ENCODE results near the gene CD99. TPM values are rescaled to one million over a fixed set of nuclear protein-coding genes. Genes with fewer than 3 reads are reported as not detected.
A peak's percentile ranks its signal among the peaks of the same experiment; 100 is the strongest.

Gene CD99
- total RNA-seq, 2 donors from 2014 or later = 234 to 282 TPM

GRCh38 chrX:2709556-2709955 is 18.5 kb downstream of the CD99 start:
- no peak overlapping the region for H3K4me3 ChIP-seq
- DNase-seq (ENCODE audit: low spot score) = no peak
- TF ChIP-seq, protein P1, sequence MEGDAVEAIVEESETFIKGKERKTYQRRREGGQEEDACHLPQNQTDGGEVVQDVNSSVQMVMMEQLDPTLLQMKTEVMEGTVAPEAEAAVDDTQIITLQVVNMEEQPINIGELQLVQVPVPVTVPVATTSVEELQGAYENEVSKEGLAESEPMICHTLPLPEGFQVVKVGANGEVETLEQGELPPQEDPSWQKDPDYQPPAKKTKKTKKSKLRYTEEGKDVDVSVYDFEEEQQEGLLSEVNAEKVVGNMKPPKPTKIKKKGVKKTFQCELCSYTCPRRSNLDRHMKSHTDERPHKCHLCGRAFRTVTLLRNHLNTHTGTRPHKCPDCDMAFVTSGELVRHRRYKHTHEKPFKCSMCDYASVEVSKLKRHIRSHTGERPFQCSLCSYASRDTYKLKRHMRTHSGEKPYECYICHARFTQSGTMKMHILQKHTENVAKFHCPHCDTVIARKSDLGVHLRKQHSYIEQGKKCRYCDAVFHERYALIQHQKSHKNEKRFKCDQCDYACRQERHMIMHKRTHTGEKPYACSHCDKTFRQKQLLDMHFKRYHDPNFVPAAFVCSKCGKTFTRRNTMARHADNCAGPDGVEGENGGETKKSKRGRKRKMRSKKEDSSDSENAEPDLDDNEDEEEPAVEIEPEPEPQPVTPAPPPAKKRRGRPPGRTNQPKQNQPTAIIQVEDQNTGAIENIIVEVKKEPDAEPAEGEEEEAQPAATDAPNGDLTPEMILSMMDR (IDR thresholded peaks at IDR 0.05) = no peak
- peak overlapping the region; percentile 42 to 59 for H3K27ac ChIP-seq
- no peaks in the 10 kb centered on the region for H3K9me3 ChIP-seq
- H3K36me3 ChIP-seq = peaks cover 10% of the 10 kb centered on the region
- no peaks in the 10 kb centered on the region for H3K27me3 ChIP-seq
- H3K4me1 ChIP-seq = peaks cover 0 to 61% of the 10 kb centered on the region in 2 donors

- Histone ChIP-seq H3K9me3 (no peaks in the 10 kb centered on the region), H3K36me3 (peaks cover 17% of the 10 kb centered on the region), H3K4me3 (no peak overlapping the region), H3K4me1 (peaks cover 0 to 54% of the 10 kb centered on the region in 2 donors), H3K27me3 (no peaks in the 10 kb centered on the region), H3K27ac (peak overlapping the region; percentile 42 to 59)
- DNase-seq (ENCODE audit: low spot score) = no peak
- TF ChIP-seq, protein P1 (IDR thresholded peaks at IDR 0.05) = no peak
Observed at GRCh38 chrX:2710041-2710840, 19.1 kb downstream of the CD99 start.

GRCh38 chrX:2711441-2711840 is 20.3 kb downstream of the CD99 start:
- no peak for DNase-seq (ENCODE audit: low spot score)
- TF ChIP-seq, protein P1 (IDR thresholded peaks at IDR 0.05) = no peak
- H3K4me1 ChIP-seq = peaks cover 0 to 42% of the 10 kb centered on the region in 2 donors
- H3K9me3 ChIP-seq = no peaks in the 10 kb centered on the region
- no peak overlapping the region for H3K4me3 ChIP-seq
- H3K27me3 ChIP-seq = no peaks in the 10 kb centered on the region
- H3K36me3 ChIP-seq = peaks cover 26% of the 10 kb centered on the region
- H3K27ac ChIP-seq = no peak overlapping the region

DNA sequence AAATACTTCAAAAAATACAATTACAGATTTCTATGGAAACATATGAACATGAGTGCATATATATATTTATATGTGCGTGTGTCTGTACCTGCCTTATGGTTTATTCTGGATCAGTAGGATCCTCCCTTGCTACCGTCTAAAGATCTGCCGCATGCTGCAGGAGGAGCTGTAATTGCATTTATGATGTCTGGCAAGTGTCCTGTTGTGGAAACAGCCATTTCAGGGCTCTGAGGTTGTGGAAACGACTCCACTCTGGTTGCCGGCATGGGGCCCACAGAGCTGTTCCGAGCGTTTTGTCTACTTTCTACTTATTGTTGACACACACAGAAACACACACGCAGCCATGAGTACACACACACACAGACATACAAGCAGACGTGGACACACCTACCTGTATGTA is 21.3 kb downstream of the CD99 start:
- no peak for DNase-seq (ENCODE audit: low spot score)
- Histone ChIP-seq H3K36me3 (peaks cover 31% of the 10 kb centered on the region), H3K27me3 (no peaks in the 10 kb centered on the region), H3K27ac (no peak overlapping the region), H3K4me1 (peaks cover 0 to 32% of the 10 kb centered on the region in 2 donors), H3K4me3 (no peak overlapping the region), H3K9me3 (no peaks in the 10 kb centered on the region)
- TF ChIP-seq, protein P1 (IDR thresholded peaks at IDR 0.05) = no peak

- H3K4me3 ChIP-seq = no peak overlapping the region
- H3K4me1 ChIP-seq = peaks cover 0 to 25% of the 10 kb centered on the region in 2 donors
- H3K9me3 ChIP-seq = no peaks in the 10 kb centered on the region
- no peak for DNase-seq (ENCODE audit: low spot score)
- H3K27ac ChIP-seq = no peak overlapping the region
- no peaks in the 10 kb centered on the region for H3K27me3 ChIP-seq
- TF ChIP-seq, protein P1 (IDR thresholded peaks at IDR 0.05) = no peak
- H3K36me3 ChIP-seq = peaks cover 37% of the 10 kb centered on the region
Observed at GRCh38 chrX:2712890-2713840, 22.1 kb downstream of the CD99 start.
